ENCODE measurements around the gene PBX1.

GRCh38 chr1:164562511-164562910, 3.5 kb downstream of the PBX1 start:
- TF ChIP-seq CTCF (conservative IDR thresholded peaks at IDR 0.05; ENCODE audit: low read depth in 2 of 2), result no peak
- TF ChIP-seq REST (IDR thresholded peaks at IDR 0.05; ENCODE audit: unreplicated experiment), result no peak

Measured in GM23338 (cell line).